WTC11 (cell line): ENCODE results near the gene SLC16A13. TPM values are rescaled to one million over a fixed set of nuclear protein-coding genes. Genes with fewer than 3 reads are reported as not detected.
"Not testable (repeated sequence)": the region's sequence is repeated elsewhere in the genome, so short reads cannot be mapped to it uniquely, and the experiment has no call there.

Experiments used
- ATAC-seq: fragments of 200-7000 bp; cut with Tn5 transposase; 2 replicates; pipeline ENCODE4 v1.10.0; 2021; ENCODE audit warnings: mild to moderate bottlenecking, moderate library complexity
- CTCF ChIA-PET: fragments of 300-600 bp; sonication (Branson Sonifier 250); formaldehyde crosslinking; loops from one replicate; lab custom pipeline; 2021; ENCODE audit warnings: antibody characterized with exemption; lab: Charles Lee
- POLR2A ChIA-PET: fragments of 350-600 bp; sonication (Branson Sonifier 250); formaldehyde crosslinking; loops from one replicate; lab custom pipeline; 2021; ENCODE audit warnings: antibody characterized with exemption; lab: Charles Lee
- DNase-seq: peaks from one replicate; pipeline ENCODE4 v3.0.0; 2021; ENCODE audit warnings: low spot score
- H3K27ac Mint-ChIP-seq: 2 replicates; pipeline ENCODE4 v1.8.0; 2021; ENCODE audit warnings: mixed read lengths
- H3K27me3 Mint-ChIP-seq: 2 replicates; pipeline ENCODE4 v1.8.0; 2021; ENCODE audit warnings: low read depth, mild to moderate bottlenecking, moderate library complexity, mixed read lengths
- H3K36me3 Mint-ChIP-seq: 2 replicates; pipeline ENCODE4 v1.8.0; 2021; ENCODE audit warnings: mixed read lengths
- H3K4me1 Mint-ChIP-seq: 2 replicates; pipeline ENCODE4 v1.8.0; 2022; ENCODE audit warnings: mixed read lengths
- H3K4me3 Mint-ChIP-seq: 2 replicates; pipeline ENCODE4 v1.8.0; 2021; ENCODE audit warnings: mild to moderate bottlenecking, moderate library complexity, mixed read lengths
- H3K9me3 Mint-ChIP-seq: 2 replicates; pipeline ENCODE4 v1.8.0; 2021; ENCODE audit warnings: mixed read lengths
- FOXJ3 ChIP-seq: sonication (generic); formaldehyde crosslinking; IDR thresholded peaks from 2 replicates; pipeline ENCODE4 v1.9.0; 2021; ENCODE audit warnings: missing genetic modification reagents, mild to moderate bottlenecking, borderline replicate concordance
- GRHL2 ChIP-seq: fragments of 250-450 bp; sonication (Bioruptor Pico); IDR thresholded peaks from 2 replicates; pipeline ENCODE4 v1.8.0; 2022; ENCODE audit warnings: mild to moderate bottlenecking, moderate library complexity; ENCODE audit not compliant: insufficient replicate concordance, severe bottlenecking
- GTF2I ChIP-seq: fragments of 250-450 bp; sonication (Bioruptor Pico); conservative IDR thresholded peaks from 2 replicates; pipeline ENCODE4 v1.4.0; 2021; ENCODE audit warnings: mild to moderate bottlenecking
- KAT7 ChIP-seq: sonication (generic); formaldehyde crosslinking; IDR thresholded peaks from 2 replicates; pipeline ENCODE4 v1.8.1; 2023; ENCODE audit warnings: missing genetic modification reagents, mild to moderate bottlenecking, borderline replicate concordance
- NR3C1 ChIP-seq: sonication (generic); formaldehyde crosslinking; conservative IDR thresholded peaks from 2 replicates; pipeline ENCODE4 v1.8.1; 2023; ENCODE audit warnings: low read depth, mild to moderate bottlenecking, missing genetic modification reagents
- SMAD3 ChIP-seq: sonication (generic); formaldehyde crosslinking; IDR thresholded peaks from 2 replicates; pipeline ENCODE4 v1.8.0; 2022; ENCODE audit warnings: missing genetic modification reagents, mild to moderate bottlenecking, borderline replicate concordance
- TEAD1 ChIP-seq: sonication (generic); formaldehyde crosslinking; IDR thresholded peaks from 2 replicates; pipeline ENCODE4 v1.8.0; 2022; ENCODE audit warnings: mild to moderate bottlenecking, missing genetic modification reagents
- ZNF396 ChIP-seq: fragments of 250-450 bp; sonication (Bioruptor Pico); IDR thresholded peaks from 2 replicates; pipeline ENCODE4 v1.8.0; 2021; ENCODE audit warnings: mild to moderate bottlenecking, moderate library complexity, borderline replicate concordance
- total RNA-seq: library from RNA; stranded (reverse); gene quantifications from 3 replicates; pipeline ENCODE4 v1.2.3, GENCODE V29; 2021
- TF ChIP-seq, protein P1 (sequence below): fragments of 250-450 bp; sonication (Bioruptor Pico); IDR thresholded peaks from 2 replicates; pipeline ENCODE4 v1.9.0; 2021; ENCODE audit warnings: mild to moderate bottlenecking
- TF ChIP-seq, protein P2 (sequence below): fragments of 250-450 bp; sonication (Bioruptor Pico); IDR thresholded peaks from 2 replicates; pipeline ENCODE4 v1.9.0; 2021; ENCODE audit warnings: mild to moderate bottlenecking, borderline replicate concordance
- TF ChIP-seq, protein P3 (sequence below): sonication (generic); formaldehyde crosslinking; IDR thresholded peaks from 2 replicates; pipeline ENCODE4 v1.8.1; 2022; ENCODE audit warnings: mild to moderate bottlenecking, missing genetic modification reagents, moderate library complexity, borderline replicate concordance
- TF ChIP-seq, protein P4 (sequence below): fragments of 250-450 bp; sonication (Bioruptor Pico); IDR thresholded peaks from 2 replicates; pipeline ENCODE4 v1.8.0; 2021; ENCODE audit warnings: mild to moderate bottlenecking
- TF ChIP-seq, protein P5 (sequence below): sonication (generic); formaldehyde crosslinking; conservative IDR thresholded peaks from 2 replicates; pipeline ENCODE4 v1.8.1; 2023; ENCODE audit warnings: mild to moderate bottlenecking, low read depth, missing genetic modification reagents, moderate library complexity

SLC16A13 gene
- total RNA-seq, 1 experiment from 2014 or later, result 5.2 TPM

DNA sequence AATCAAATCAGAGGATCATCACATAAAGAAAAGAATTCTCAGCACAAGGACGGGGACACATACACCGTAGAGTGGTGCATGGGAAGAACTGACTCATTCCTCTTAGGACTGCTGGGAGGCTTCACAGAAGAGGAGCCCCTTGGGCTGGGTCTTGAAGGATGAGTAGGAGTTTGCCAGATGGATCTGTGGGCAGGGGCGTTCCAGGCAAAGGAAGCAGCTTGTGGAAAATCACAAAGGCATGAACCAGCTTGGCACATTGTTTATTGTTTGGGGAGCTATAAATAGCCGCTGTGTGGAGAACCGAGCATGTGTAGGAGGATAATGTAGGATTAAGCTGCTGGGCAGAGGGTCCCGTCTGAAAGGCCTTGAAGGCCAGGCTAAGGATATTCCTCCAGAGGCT is 13.2 kb downstream of the SLC16A13 start:
- CTCF ChIA-PET, result interaction anchor here (1.2 to 7.5 kb wide), 4 partner anchors 84 to 128 kb away, joined by 4 to 105 read pairs (median 6); no protein-coding TSS in a partner anchor
- no peak for DNase-seq
- Mint-ChIP-seq H3K27ac (no peak overlapping the region), H3K9me3 (no peaks in the 10 kb centered on the region), H3K36me3 (no peaks in the 10 kb centered on the region), H3K27me3 (peaks cover 44% of the 10 kb centered on the region), H3K4me1 (peaks cover 11% of the 10 kb centered on the region), H3K4me3 (no peak overlapping the region)
- POLR2A ChIA-PET, result no interaction called here
- no peak for ATAC-seq
- TF ChIP-seq, protein P1, sequence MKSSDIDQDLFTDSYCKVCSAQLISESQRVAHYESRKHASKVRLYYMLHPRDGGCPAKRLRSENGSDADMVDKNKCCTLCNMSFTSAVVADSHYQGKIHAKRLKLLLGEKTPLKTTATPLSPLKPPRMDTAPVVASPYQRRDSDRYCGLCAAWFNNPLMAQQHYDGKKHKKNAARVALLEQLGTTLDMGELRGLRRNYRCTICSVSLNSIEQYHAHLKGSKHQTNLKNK (CRISPR knock-in tag), result no peak
- TF ChIP-seq TEAD1 (CRISPR knock-in tag) (no peak), SMAD3 (CRISPR knock-in tag) (no peak), FOXJ3 (CRISPR knock-in tag) (no peak), GTF2I (CRISPR knock-in tag) (no peak), GRHL2 (CRISPR knock-in tag) (no peak), NR3C1 (no peak), KAT7 (CRISPR knock-in tag) (no peak), ZNF396 (no peak)
- TF ChIP-seq, protein P2, sequence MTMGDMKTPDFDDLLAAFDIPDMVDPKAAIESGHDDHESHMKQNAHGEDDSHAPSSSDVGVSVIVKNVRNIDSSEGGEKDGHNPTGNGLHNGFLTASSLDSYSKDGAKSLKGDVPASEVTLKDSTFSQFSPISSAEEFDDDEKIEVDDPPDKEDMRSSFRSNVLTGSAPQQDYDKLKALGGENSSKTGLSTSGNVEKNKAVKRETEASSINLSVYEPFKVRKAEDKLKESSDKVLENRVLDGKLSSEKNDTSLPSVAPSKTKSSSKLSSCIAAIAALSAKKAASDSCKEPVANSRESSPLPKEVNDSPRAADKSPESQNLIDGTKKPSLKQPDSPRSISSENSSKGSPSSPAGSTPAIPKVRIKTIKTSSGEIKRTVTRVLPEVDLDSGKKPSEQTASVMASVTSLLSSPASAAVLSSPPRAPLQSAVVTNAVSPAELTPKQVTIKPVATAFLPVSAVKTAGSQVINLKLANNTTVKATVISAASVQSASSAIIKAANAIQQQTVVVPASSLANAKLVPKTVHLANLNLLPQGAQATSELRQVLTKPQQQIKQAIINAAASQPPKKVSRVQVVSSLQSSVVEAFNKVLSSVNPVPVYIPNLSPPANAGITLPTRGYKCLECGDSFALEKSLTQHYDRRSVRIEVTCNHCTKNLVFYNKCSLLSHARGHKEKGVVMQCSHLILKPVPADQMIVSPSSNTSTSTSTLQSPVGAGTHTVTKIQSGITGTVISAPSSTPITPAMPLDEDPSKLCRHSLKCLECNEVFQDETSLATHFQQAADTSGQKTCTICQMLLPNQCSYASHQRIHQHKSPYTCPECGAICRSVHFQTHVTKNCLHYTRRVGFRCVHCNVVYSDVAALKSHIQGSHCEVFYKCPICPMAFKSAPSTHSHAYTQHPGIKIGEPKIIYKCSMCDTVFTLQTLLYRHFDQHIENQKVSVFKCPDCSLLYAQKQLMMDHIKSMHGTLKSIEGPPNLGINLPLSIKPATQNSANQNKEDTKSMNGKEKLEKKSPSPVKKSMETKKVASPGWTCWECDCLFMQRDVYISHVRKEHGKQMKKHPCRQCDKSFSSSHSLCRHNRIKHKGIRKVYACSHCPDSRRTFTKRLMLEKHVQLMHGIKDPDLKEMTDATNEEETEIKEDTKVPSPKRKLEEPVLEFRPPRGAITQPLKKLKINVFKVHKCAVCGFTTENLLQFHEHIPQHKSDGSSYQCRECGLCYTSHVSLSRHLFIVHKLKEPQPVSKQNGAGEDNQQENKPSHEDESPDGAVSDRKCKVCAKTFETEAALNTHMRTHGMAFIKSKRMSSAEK (CRISPR knock-in tag), result no peak
- TF ChIP-seq, protein P3, sequence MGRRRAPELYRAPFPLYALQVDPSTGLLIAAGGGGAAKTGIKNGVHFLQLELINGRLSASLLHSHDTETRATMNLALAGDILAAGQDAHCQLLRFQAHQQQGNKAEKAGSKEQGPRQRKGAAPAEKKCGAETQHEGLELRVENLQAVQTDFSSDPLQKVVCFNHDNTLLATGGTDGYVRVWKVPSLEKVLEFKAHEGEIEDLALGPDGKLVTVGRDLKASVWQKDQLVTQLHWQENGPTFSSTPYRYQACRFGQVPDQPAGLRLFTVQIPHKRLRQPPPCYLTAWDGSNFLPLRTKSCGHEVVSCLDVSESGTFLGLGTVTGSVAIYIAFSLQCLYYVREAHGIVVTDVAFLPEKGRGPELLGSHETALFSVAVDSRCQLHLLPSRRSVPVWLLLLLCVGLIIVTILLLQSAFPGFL (CRISPR knock-in tag), result no peak
- TF ChIP-seq, protein P4, sequence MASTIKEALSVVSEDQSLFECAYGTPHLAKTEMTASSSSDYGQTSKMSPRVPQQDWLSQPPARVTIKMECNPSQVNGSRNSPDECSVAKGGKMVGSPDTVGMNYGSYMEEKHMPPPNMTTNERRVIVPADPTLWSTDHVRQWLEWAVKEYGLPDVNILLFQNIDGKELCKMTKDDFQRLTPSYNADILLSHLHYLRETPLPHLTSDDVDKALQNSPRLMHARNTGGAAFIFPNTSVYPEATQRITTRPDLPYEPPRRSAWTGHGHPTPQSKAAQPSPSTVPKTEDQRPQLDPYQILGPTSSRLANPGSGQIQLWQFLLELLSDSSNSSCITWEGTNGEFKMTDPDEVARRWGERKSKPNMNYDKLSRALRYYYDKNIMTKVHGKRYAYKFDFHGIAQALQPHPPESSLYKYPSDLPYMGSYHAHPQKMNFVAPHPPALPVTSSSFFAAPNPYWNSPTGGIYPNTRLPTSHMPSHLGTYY (CRISPR knock-in tag), result no peak
- TF ChIP-seq, protein P5, sequence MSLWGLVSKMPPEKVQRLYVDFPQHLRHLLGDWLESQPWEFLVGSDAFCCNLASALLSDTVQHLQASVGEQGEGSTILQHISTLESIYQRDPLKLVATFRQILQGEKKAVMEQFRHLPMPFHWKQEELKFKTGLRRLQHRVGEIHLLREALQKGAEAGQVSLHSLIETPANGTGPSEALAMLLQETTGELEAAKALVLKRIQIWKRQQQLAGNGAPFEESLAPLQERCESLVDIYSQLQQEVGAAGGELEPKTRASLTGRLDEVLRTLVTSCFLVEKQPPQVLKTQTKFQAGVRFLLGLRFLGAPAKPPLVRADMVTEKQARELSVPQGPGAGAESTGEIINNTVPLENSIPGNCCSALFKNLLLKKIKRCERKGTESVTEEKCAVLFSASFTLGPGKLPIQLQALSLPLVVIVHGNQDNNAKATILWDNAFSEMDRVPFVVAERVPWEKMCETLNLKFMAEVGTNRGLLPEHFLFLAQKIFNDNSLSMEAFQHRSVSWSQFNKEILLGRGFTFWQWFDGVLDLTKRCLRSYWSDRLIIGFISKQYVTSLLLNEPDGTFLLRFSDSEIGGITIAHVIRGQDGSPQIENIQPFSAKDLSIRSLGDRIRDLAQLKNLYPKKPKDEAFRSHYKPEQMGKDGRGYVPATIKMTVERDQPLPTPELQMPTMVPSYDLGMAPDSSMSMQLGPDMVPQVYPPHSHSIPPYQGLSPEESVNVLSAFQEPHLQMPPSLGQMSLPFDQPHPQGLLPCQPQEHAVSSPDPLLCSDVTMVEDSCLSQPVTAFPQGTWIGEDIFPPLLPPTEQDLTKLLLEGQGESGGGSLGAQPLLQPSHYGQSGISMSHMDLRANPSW, result no peak

DNA sequence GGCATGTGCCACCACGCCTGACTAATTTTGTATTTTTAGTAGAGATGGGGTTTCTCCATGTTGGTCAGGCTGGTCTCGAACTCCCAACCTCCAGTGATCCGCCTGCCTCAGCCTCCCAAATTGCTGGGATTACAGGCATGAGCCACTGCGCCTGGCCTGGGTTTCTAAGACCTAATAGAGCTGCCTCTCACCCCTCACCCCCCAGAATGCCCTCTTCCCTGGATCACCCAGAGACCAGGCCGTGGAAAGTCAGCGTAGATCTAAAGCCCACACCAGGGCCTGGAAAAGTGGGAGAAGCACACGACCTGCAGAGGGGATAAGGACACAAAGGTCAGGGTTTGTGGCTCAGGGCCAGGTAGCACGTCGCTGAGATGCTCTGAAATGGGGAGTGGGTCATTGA is 14.8 kb downstream of the SLC16A13 start:
- ATAC-seq, H3K9me3 Mint-ChIP-seq, H3K4me3 Mint-ChIP-seq, H3K27ac Mint-ChIP-seq, POLR2A ChIA-PET, H3K36me3 Mint-ChIP-seq, DNase-seq: not testable (repeated sequence)
- CTCF ChIA-PET, result interaction anchor here (0.8 to 7.5 kb wide), 8 partner anchors 13 to 127 kb away, joined by 3 to 105 read pairs (median 18); no protein-coding TSS in a partner anchor
- peaks cover 32% of the 10 kb centered on the region for H3K27me3 Mint-ChIP-seq
- peaks cover 16% of the 10 kb centered on the region for H3K4me1 Mint-ChIP-seq
